ENCODE results near the gene ARID3A.

Gene ARID3A

GRCh38 chr19:1000591-1001537 lies 75.0 kb downstream of the ARID3A start:
- DNase-seq (ENCODE audit: low read depth in 1 of 2, low spot score in 1 of 2): no peak

DNA sequence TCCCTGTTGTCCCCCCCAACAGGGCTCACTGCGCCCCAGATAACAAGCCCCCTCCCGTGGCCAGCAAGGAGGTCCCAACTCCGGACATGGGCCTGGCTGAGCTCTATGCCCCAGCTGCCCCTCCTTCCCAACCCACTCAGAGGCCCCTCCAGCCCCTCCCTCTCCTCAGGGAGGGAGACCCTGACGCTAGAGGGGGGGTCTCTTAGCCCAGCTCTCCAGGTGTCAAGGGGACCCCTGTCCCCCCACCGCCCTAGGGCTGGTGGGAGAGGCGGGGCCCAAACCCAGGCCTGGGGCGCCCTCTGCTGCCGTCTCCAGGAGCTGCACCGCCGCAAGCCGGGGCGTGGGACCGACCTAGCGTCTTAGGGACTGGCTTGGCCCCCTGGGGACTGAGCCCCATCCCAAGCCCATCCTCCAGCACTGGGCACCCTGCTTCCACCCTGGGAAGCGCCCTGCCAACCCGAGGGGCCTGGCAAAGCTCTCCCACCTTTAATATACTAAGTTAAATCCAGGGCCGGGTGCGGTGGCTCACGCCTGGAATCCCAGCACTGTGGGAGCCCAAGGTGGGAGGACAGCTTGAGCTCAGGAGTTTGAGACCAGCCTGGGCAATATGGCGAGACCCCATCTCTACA lies 75.8 kb downstream of the ARID3A start:
- peak; percentile 51 to 59 for DNase-seq (ENCODE audit: low read depth in 1 of 2, low spot score in 1 of 2)

- no peak for DNase-seq (ENCODE audit: low read depth in 1 of 2, low spot score in 1 of 2)
These were observed 76.8 kb downstream of the ARID3A start for GRCh38 chr19:1002600-1002999.

DNA sequence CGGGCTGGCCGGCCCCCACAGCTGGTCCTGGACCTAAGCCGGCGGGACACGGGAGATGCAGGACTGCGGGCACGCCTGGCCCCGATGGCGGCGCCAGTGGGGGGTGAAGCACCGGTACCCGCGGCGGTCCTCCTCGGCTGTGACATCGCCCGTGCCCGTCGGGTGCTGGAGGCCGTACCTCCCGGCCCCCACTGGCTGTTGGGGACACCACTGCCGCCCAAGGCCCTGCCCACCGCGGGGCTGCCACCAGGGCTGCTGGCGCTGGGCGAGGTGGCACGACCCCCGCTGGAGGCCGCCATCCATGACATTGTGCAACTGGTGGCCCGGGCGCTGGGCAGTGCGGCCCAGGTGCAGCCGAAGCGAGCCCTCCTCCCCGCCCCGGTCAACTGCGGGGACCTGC lies 77.4 kb downstream of the ARID3A start:
- DNase-seq (ENCODE audit: low read depth in 1 of 2, low spot score in 1 of 2): no peak

- DNase-seq (ENCODE audit: low read depth in 1 of 2, low spot score in 1 of 2): no peak
These were observed 78.5 kb downstream of the ARID3A start for GRCh38 chr19:1004204-1004802.

DNA sequence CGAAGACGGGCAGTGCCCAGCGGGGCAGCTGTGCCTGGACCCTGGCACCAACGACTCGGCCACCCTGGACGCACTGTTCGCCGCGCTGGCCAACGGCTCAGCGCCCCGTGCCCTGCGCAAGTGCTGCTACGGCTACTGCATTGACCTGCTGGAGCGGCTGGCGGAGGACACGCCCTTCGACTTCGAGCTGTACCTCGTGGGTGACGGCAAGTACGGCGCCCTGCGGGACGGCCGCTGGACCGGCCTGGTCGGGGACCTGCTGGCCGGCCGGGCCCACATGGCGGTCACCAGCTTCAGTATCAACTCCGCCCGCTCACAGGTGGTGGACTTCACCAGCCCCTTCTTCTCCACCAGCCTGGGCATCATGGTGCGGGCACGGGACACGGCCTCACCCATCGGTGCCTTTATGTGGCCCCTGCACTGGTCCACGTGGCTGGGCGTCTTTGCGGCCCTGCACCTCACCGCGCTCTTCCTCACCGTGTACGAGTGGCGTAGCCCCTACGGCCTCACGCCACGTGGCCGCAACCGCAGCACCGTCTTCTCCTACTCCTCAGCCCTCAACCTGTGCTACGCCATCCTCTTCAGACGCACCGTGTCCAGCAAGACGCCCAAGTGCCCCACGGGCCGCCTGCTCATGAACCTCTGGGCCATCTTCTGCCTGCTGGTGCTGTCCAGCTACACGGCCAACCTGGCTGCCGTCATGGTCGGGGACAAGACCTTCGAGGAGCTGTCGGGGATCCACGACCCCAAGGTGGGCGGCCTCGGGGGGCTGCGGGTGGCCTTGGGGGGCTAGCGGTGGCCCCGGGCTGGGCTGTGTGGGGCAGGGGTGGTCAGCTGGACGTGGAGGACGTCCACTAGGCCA lies 79.2 kb downstream of the ARID3A start:
- no peak for DNase-seq (ENCODE audit: low read depth in 1 of 2, low spot score in 1 of 2)

GRCh38 chr19:1006711-1007398 lies 81.0 kb downstream of the ARID3A start:
- DNase-seq (ENCODE audit: low read depth in 1 of 2, low spot score in 1 of 2): no peak

- DNase-seq (ENCODE audit: low read depth in 1 of 2, low spot score in 1 of 2): no peak
These were observed 81.8 kb downstream of the ARID3A start for GRCh38 chr19:1007399-1008251.

DNA sequence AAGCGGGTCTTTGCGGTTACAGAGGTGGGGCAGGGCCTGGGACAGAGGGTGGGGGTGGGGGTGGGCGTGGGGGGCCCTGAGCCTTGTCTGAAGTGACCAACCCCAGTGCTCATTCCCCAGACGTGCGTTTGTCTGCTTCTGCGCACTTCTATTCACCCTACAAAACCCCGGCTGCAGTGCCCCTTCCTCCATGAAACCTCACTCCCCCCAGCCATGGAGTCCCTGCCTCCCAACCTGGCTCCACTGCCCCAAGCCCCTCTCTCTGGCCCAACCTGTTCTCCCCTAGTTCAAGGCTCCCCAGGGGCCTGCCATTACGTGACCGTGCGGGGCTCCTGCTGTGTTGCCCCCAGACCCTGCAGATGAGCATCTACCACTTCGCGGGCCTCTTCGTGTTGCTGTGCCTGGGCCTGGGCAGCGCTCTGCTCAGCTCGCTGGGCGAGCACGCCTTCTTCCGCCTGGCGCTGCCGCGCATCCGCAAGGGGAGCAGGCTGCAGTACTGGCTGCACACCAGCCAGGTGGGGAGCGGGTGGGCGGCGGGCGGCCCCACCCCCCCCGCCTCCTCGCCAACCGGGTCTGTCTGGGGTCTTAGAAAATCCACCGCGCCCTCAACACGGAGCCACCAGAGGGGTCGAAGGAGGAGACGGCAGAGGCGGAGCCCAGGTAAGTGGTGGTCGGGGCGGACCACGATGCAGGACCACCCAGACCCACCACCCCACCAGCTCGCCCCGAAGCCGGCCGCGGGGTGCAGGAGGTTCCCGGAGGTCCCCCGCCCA lies 82.6 kb downstream of the ARID3A start:
- no peak for DNase-seq (ENCODE audit: low read depth in 1 of 2, low spot score in 1 of 2)

GRCh38 chr19:1009041-1009980 lies 83.5 kb downstream of the ARID3A start:
- DNase-seq (ENCODE audit: low read depth in 1 of 2, low spot score in 1 of 2): no peak

- no peak for DNase-seq (ENCODE audit: low read depth in 1 of 2, low spot score in 1 of 2)
These were observed 84.2 kb downstream of the ARID3A start for GRCh38 chr19:1009981-1010538.

- no peak for DNase-seq (ENCODE audit: low read depth in 1 of 2, low spot score in 1 of 2)
These were observed 85.0 kb downstream of the ARID3A start for GRCh38 chr19:1010586-1011510.

DNA sequence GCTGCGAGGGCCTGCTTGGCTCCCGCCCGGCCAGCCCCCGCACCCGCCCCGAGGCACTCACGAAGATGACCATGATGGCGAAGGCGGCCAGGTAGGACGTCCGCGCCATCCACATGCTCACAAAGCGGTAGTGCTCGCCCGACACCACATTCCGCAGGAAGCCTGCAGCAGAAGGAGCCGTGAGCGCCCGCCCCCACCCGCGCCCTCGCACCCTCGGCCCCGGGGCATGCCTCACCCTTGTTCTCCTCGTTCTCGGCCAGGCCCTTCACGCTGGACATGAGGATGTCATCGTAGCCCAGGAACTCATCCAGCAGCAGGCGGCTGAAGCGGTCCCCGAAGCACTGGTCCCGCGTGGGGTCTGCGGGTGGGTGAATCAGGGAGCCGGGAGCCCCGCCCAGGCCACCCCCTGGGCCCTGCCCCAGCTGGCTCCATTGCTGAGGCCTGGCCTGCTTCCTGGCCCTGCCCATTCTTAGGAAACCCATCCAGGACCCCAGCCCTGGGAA lies 86.0 kb downstream of the ARID3A start:
- no peak for DNase-seq (ENCODE audit: low read depth in 1 of 2, low spot score in 1 of 2)

DNA sequence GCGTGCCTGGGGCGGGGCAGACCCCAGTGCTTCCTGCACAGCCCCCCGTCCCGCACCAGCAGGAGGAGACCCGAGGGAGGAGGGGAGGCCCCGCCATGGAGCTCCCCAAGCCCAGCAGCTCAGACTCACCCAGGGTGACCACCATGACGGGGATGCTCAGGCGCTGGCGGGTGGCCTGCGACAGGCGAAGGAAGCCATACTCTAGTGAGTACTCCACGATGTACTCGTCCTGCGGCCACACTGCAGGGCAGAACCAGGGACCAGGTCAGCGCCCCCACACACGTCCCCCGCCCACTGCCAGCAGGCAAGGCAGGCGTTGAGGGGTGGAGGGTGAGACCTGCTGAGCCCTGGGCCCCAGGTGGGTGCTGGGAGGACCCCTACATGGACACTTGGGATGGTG lies 86.5 kb downstream of the ARID3A start:
- DNase-seq (ENCODE audit: low read depth in 1 of 2, low spot score in 1 of 2): no peak

GRCh38 chr19:1013218-1013617 lies 87.4 kb downstream of the ARID3A start:
- DNase-seq (ENCODE audit: low read depth in 1 of 2, low spot score in 1 of 2): no peak

Data from activated CD4-positive, alpha-beta T cell treated with anti-CD3 and anti-CD28 coated beads, Interleukin-2, amount 50 U/mL, for 24 hours (primary cell).